DMS 273 treated with DMSO at 0.1 percent for 48 hours (cell line): ENCODE results near the gene KIZ.

Experiments used
- DNase-seq: peaks from one replicate; lab custom pipeline; 2025; lab: John Stamatoyannopoulos, UW

KIZ gene

GRCh38 chr20:21269772-21270171 is 143.9 kb downstream of the KIZ start:
- no peak for DNase-seq

- DNase-seq: no peak
These were observed 144.9 kb downstream of the KIZ start for GRCh38 chr20:21270806-21271205.

- no peak for DNase-seq
These were observed 146.4 kb downstream of the KIZ start for GRCh38 chr20:21272279-21272678.

- no peak for DNase-seq
These were observed 146.8 kb downstream of the KIZ start for GRCh38 chr20:21272679-21273078.

GRCh38 chr20:21273755-21274386 is 148.0 kb downstream of the KIZ start:
- DNase-seq: no peak

GRCh38 chr20:21278829-21279228 is 152.9 kb downstream of the KIZ start:
- no peak for DNase-seq

- DNase-seq: no peak
These were observed 154.0 kb downstream of the KIZ start for GRCh38 chr20:21279706-21280521.

- no peak for DNase-seq
These were observed 154.7 kb downstream of the KIZ start for GRCh38 chr20:21280522-21281016.

GRCh38 chr20:21286775-21287174 is 160.9 kb downstream of the KIZ start:
- DNase-seq: no peak

- DNase-seq: no peak
These were observed 162.9 kb downstream of the KIZ start for GRCh38 chr20:21288587-21289370.

- DNase-seq: no peak
These were observed 163.8 kb downstream of the KIZ start for GRCh38 chr20:21289651-21290050.

GRCh38 chr20:21291026-21291425 is 165.1 kb downstream of the KIZ start:
- DNase-seq: no peak

GRCh38 chr20:21294755-21295154 is 168.9 kb downstream of the KIZ start:
- no peak for DNase-seq
